PC-3 (cell line): ENCODE measurements around the gene STON1. TPM values are rescaled to one million over a fixed set of nuclear protein-coding genes. Genes with fewer than 3 reads are reported as not detected.

Experiments used
- ATAC-seq: fragments of 200-7000 bp; cut with Tn5 transposase; 2 replicates; pipeline ENCODE4 v1.9.1; 2020; ENCODE audit warnings: mild to moderate bottlenecking, moderate library complexity
- BruUV-seq: library from RNA; stranded (reverse); fragments of 400-500 nt; replicated peaks from 2 replicates; lab custom pipeline; 2021; lab: Mats Ljungman, UMichigan
- CTCF ChIA-PET: fragments of 300-600 bp; sonication (Branson Sonifier 250); formaldehyde crosslinking; loops from one replicate; lab custom pipeline; 2022; ENCODE audit warnings: antibody characterized with exemption; lab: Charles Lee
- POLR2A ChIA-PET: fragments of 300-600 bp; sonication (Branson Sonifier 250); formaldehyde crosslinking; loops from one replicate; lab custom pipeline; 2022; ENCODE audit warnings: antibody characterized with exemption; ENCODE audit not compliant: unreplicated experiment; lab: Charles Lee
- DNase-seq: peaks from one replicate; pipeline ENCODE4 v3.0.0-alpha.2; 2015
- H2AFZ ChIP-seq: fragments of 300-600 bp; sonication (generic); 2 replicates; pipeline ENCODE4 v1.6.0; 2016; ENCODE audit warnings: antibody characterized with exemption, low read length
- H3F3A ChIP-seq: fragments of 300-600 bp; sonication (generic); one replicate; pipeline ENCODE4 v1.6.0; 2017; ENCODE audit warnings: antibody characterized with exemption, low read length, control low read depth, mild to moderate bottlenecking; ENCODE audit not compliant: unreplicated experiment
- H3K27ac ChIP-seq: fragments of 300-600 bp; sonication (generic); 2 replicates; pipeline ENCODE4 v1.5.1; 2016; ENCODE audit warnings: mild to moderate bottlenecking, low read length
- H3K27me3 ChIP-seq: fragments of 300-600 bp; sonication (generic); 2 replicates; pipeline ENCODE4 v1.6.1; 2016; ENCODE audit warnings: low read length, mixed read lengths
- H3K36me3 ChIP-seq: fragments of 300-600 bp; sonication (generic); 2 replicates; pipeline ENCODE4 v1.6.1; 2016; ENCODE audit warnings: low read depth, mixed run types, low read length, mixed read lengths
- H3K4me1 ChIP-seq: fragments of 300-600 bp; sonication (generic); 2 replicates; pipeline ENCODE4 v1.5.1; 2016; ENCODE audit warnings: low read length; ENCODE audit not compliant: insufficient read depth
- H3K4me2 ChIP-seq: fragments of 300-600 bp; sonication (generic); 2 replicates; pipeline ENCODE4 v1.6.0; 2016; ENCODE audit warnings: low read length
- H3K4me3 ChIP-seq: fragments of 300-600 bp; sonication (generic); 2 replicates; pipeline ENCODE4 v1.5.1; 2016; ENCODE audit warnings: mild to moderate bottlenecking, low read length, mixed read lengths
- H3K79me2 ChIP-seq: fragments of 300-600 bp; sonication (generic); 2 replicates; pipeline ENCODE4 v1.6.1; 2017; ENCODE audit warnings: low read length, mixed read lengths
- H3K9ac ChIP-seq: fragments of 300-600 bp; sonication (generic); 2 replicates; pipeline ENCODE4 v1.6.0; 2016; ENCODE audit warnings: mild to moderate bottlenecking, low read length
- H3K9me2 ChIP-seq: fragments of 300-600 bp; sonication (generic); replicated peaks from 2 replicates; pipeline ENCODE4 v1.6.1; 2016; ENCODE audit warnings: mixed run types, low read length, mixed read lengths
- H3K9me3 ChIP-seq: fragments of 300-600 bp; sonication (generic); 2 replicates; pipeline ENCODE4 v1.6.1; 2016; ENCODE audit warnings: low read length, mixed read lengths
- H4K20me1 ChIP-seq: fragments of 300-600 bp; sonication (generic); 2 replicates; pipeline ENCODE4 v1.6.1; 2016; ENCODE audit warnings: low read length, mixed read lengths
- CTCF ChIP-seq: fragments of 300-600 bp; sonication (generic); conservative IDR thresholded peaks from 2 replicates; pipeline ENCODE4 v1.5.1; 2017; ENCODE audit warnings: antibody characterized with exemption, low read depth, mild to moderate bottlenecking, low read length
- EZH2 ChIP-seq: fragments of 300-600 bp; sonication (generic); IDR thresholded peaks from one replicate; pipeline ENCODE4 v1.6.1; 2017; ENCODE audit warnings: antibody characterized with exemption, mild to moderate bottlenecking, low read length; ENCODE audit not compliant: unreplicated experiment
- EZH2phosphoT487 ChIP-seq: fragments of 300-600 bp; sonication (generic); IDR thresholded peaks from 2 replicates; pipeline ENCODE4 v1.6.1; 2018; ENCODE audit warnings: mild to moderate bottlenecking, antibody characterized with exemption, low read length, borderline replicate concordance
- intact Hi-C: fragments of 100-400 bp; cut with micrococcal nuclease; formaldehyde crosslinking; loops from 2 replicates; pipeline ENCODE4 v1.9.0; 2023
- total RNA-seq: library from RNA; depleted of rRNA; stranded (reverse); fragments of >200 nt; gene quantifications from 2 replicates; pipeline ENCODE4 v1.2.3, GENCODE V29; 2014; rRNA removed

The STON1 gene
- total RNA-seq, 1 experiment from 2014 or later: 1.2 TPM

GRCh38 chr2:48633143-48633542 is 103.2 kb downstream of the STON1 start:
- DNase-seq (no peak), ATAC-seq (no peak)
- BruUV-seq: no TSS peak
- POLR2A ChIA-PET: no interaction called here
- Histone ChIP-seq H2AFZ (no peak overlapping the region), H3K9ac (no peak overlapping the region), H3K27me3 (no peaks in the 10 kb centered on the region), H3K9me2 (no peaks in the 10 kb centered on the region), H3K36me3 (no peaks in the 10 kb centered on the region), H3K4me2 (no peak overlapping the region), H3K4me1 (no peaks in the 10 kb centered on the region), H3K79me2 (no peaks in the 10 kb centered on the region), H3K27ac (no peak overlapping the region), H4K20me1 (no peaks in the 10 kb centered on the region), H3K4me3 (no peak overlapping the region), H3F3A (no peaks in the 10 kb centered on the region), H3K9me3 (no peaks in the 10 kb centered on the region)
- TF ChIP-seq EZH2phosphoT487: no peak
- TF ChIP-seq CTCF: no peak
- TF ChIP-seq EZH2: no peak
- intact Hi-C loops: no loop called here
- CTCF ChIA-PET: no interaction called here

- no peak for TF ChIP-seq EZH2phosphoT487
- no peak for TF ChIP-seq EZH2
- no peak for TF ChIP-seq CTCF
- CTCF ChIA-PET: no interaction called here
- ATAC-seq (no peak), DNase-seq (no peak)
- Histone ChIP-seq H3K4me2 (no peak overlapping the region), H3K79me2 (no peaks in the 10 kb centered on the region), H3K27me3 (no peaks in the 10 kb centered on the region), H2AFZ (no peak overlapping the region), H3K9ac (no peak overlapping the region), H3K27ac (no peak overlapping the region), H3K4me3 (no peak overlapping the region), H4K20me1 (no peaks in the 10 kb centered on the region), H3K9me2 (no peaks in the 10 kb centered on the region), H3K36me3 (no peaks in the 10 kb centered on the region), H3K4me1 (no peaks in the 10 kb centered on the region), H3F3A (no peaks in the 10 kb centered on the region), H3K9me3 (no peaks in the 10 kb centered on the region)
- no TSS peak for BruUV-seq
- POLR2A ChIA-PET: no interaction called here
- intact Hi-C loops: no loop called here
These were observed 105.8 kb downstream of the STON1 start for GRCh38 chr2:48635786-48636185.

DNA sequence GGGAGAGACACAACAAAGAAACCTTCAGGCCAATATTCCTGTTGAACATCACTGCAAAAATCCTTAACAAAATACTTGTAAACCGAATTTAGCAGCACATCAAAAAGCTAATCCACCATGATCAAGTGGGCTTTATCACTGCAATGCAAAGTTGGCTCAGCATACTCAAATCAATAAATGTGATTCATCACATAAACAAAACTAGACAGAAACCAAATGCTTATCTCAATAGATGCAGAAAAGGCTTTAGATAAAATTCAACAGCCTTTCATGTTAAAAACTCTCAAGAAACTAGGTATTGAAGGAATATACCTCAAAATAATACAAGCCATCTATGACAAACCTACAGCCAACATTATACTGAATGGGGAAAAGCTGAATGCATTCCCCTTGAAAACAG is 108.3 kb downstream of the STON1 start:
- no peak for DNase-seq
- Histone ChIP-seq H3K9me2 (no peaks in the 10 kb centered on the region), H3K27ac (no peak overlapping the region), H3K27me3 (0 out of 2 replicates have a peak, but pooled peaks cover 3% of the 10 kb centered on the region), H3K4me2 (no peak overlapping the region), H3K9ac (no peak overlapping the region), H3K9me3 (no peaks in the 10 kb centered on the region), H3K4me3 (no peak overlapping the region), H3K4me1 (no peaks in the 10 kb centered on the region), H4K20me1 (no peaks in the 10 kb centered on the region), H2AFZ (no peak overlapping the region), H3K79me2 (no peaks in the 10 kb centered on the region), H3F3A (no peaks in the 10 kb centered on the region), H3K36me3 (no peaks in the 10 kb centered on the region)
- ChIA-PET CTCF (no interaction called here), POLR2A (no interaction called here)
- TF ChIP-seq EZH2 (no peak), EZH2phosphoT487 (no peak), CTCF (no peak)
- ATAC-seq: no peak
- intact Hi-C loops: no loop called here
- no TSS peak for BruUV-seq

Other genes starting within 250 kb of the STON1 start
- 10.5 and 12.1 TPM in 2 replicates for gene FOXN2, start 215.5 kb upstream of the STON1 start, total RNA-seq
- gene PPP1R21, start 89.4 kb upstream of the STON1 start, total RNA-seq: 8.6 and 9.4 TPM in 2 replicates
- gene GTF2A1L, start 87.7 kb downstream of the STON1 start, total RNA-seq: not detected in 2 replicates
- gene LHCGR, start 225.6 kb downstream of the STON1 start, total RNA-seq: not detected in 2 replicates